Effector memory CD4-positive, alpha-beta T cell (primary cell): ENCODE data around the gene PIGR.

Source experiments
- DNase-seq, 3 donors: peaks; one replicate each; pipeline ENCODE4 v3.0.0-alpha.2; 2020
- H3K27ac ChIP-seq: 2 replicates; pipeline ENCODE4 v1.7.0; 2013; ENCODE audit warnings: mild to moderate bottlenecking, low read length, moderate library complexity; ENCODE audit not compliant: insufficient read depth, poor library complexity, severe bottlenecking
- H3K27me3 ChIP-seq: replicated peaks from 2 replicates; pipeline ENCODE4 v1.7.0; 2013; ENCODE audit warnings: mild to moderate bottlenecking, low read length; ENCODE audit not compliant: insufficient read depth, control insufficient read depth, poor library complexity, severe bottlenecking
- H3K36me3 ChIP-seq: 2 replicates; pipeline ENCODE4 v1.7.0; 2013; ENCODE audit warnings: mild to moderate bottlenecking, low read length, moderate library complexity; ENCODE audit not compliant: control insufficient read depth, insufficient read depth
- H3K4me1 ChIP-seq: 2 replicates; pipeline ENCODE4 v1.7.0; 2013; ENCODE audit warnings: low read length, mild to moderate bottlenecking; ENCODE audit not compliant: control insufficient read depth, insufficient read depth, poor library complexity, severe bottlenecking
- H3K4me3 ChIP-seq: 2 replicates; pipeline ENCODE4 v1.7.0; 2013; ENCODE audit warnings: low read length, low read depth, mild to moderate bottlenecking; ENCODE audit not compliant: insufficient read depth, poor library complexity, severe bottlenecking
- H3K9me3 ChIP-seq: 2 replicates; pipeline ENCODE4 v1.7.0; 2013; ENCODE audit warnings: mild to moderate bottlenecking, low read length, moderate library complexity; ENCODE audit not compliant: control insufficient read depth

PIGR gene

DNA sequence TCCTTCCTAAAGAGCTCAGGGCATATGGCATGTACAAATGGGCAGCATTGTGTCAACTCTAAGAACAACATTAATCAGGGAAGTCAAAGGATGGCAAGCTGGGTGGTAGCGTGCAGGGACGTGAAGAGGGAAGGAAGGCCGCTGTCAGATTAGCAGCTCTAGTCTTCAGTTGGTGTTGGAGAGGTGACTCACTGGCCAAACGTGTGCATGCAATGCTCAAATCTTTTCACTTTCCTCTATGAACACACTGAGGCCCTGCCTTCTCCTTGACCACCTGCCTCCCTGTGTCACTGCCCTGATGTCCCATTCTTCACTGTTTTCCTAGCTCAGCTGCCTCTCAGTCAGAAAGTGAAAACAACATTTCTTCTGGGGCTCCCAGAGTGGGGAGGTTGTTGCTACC is 5.9 kb upstream of the PIGR start:
- Histone ChIP-seq H3K27ac (no peak overlapping the region), H3K27me3 (no peaks in the 10 kb centered on the region), H3K4me3 (no peak overlapping the region), H3K36me3 (no peaks in the 10 kb centered on the region), H3K4me1 (no peaks in the 10 kb centered on the region), H3K9me3 (no peaks in the 10 kb centered on the region)
- no peak for DNase-seq

GRCh38 chr1:206951318-206952100 is 5.2 kb upstream of the PIGR start:
- H3K4me1 ChIP-seq = no peaks in the 10 kb centered on the region
- no peak overlapping the region for H3K27ac ChIP-seq
- DNase-seq = no peak
- no peaks in the 10 kb centered on the region for H3K9me3 ChIP-seq
- H3K27me3 ChIP-seq = no peaks in the 10 kb centered on the region
- no peak overlapping the region for H3K4me3 ChIP-seq
- H3K36me3 ChIP-seq = no peaks in the 10 kb centered on the region

- Histone ChIP-seq H3K4me3 (no peak overlapping the region), H3K27me3 (no peaks in the 10 kb centered on the region), H3K4me1 (no peaks in the 10 kb centered on the region), H3K36me3 (no peaks in the 10 kb centered on the region), H3K9me3 (no peaks in the 10 kb centered on the region), H3K27ac (no peak overlapping the region)
- no peak for DNase-seq
Observed at GRCh38 chr1:206949641-206950040, 3.4 kb upstream of the PIGR start.

GRCh38 chr1:206949208-206949607 is 2.9 kb upstream of the PIGR start:
- H3K27ac ChIP-seq = no peak overlapping the region
- no peaks in the 10 kb centered on the region for H3K4me1 ChIP-seq
- H3K4me3 ChIP-seq = no peak overlapping the region
- no peaks in the 10 kb centered on the region for H3K9me3 ChIP-seq
- DNase-seq = no peak
- H3K27me3 ChIP-seq = no peaks in the 10 kb centered on the region
- no peaks in the 10 kb centered on the region for H3K36me3 ChIP-seq

GRCh38 chr1:206947255-206947654 is 989 bp upstream of the PIGR start:
- H3K4me1 ChIP-seq = no peaks in the 10 kb centered on the region
- H3K9me3 ChIP-seq = no peaks in the 10 kb centered on the region
- no peak overlapping the region for H3K4me3 ChIP-seq
- H3K27me3 ChIP-seq = no peaks in the 10 kb centered on the region
- no peak for DNase-seq
- no peaks in the 10 kb centered on the region for H3K36me3 ChIP-seq
- no peak overlapping the region for H3K27ac ChIP-seq

GRCh38 chr1:206945779-206946178 is 487 bp downstream of the PIGR start:
- Histone ChIP-seq H3K27ac (no peak overlapping the region), H3K36me3 (no peaks in the 10 kb centered on the region), H3K4me1 (no peaks in the 10 kb centered on the region), H3K9me3 (no peaks in the 10 kb centered on the region), H3K27me3 (no peaks in the 10 kb centered on the region), H3K4me3 (no peak overlapping the region)
- no peak for DNase-seq

- H3K27ac ChIP-seq = no peak overlapping the region
- no peaks in the 10 kb centered on the region for H3K36me3 ChIP-seq
- no peaks in the 10 kb centered on the region for H3K27me3 ChIP-seq
- H3K4me3 ChIP-seq = no peak overlapping the region
- no peaks in the 10 kb centered on the region for H3K4me1 ChIP-seq
- DNase-seq = no peak
- no peaks in the 10 kb centered on the region for H3K9me3 ChIP-seq
Observed at GRCh38 chr1:206944703-206945102, 1.6 kb downstream of the PIGR start.

- Histone ChIP-seq H3K36me3 (no peaks in the 10 kb centered on the region), H3K4me3 (no peak overlapping the region), H3K9me3 (no peaks in the 10 kb centered on the region), H3K27ac (no peak overlapping the region), H3K4me1 (no peaks in the 10 kb centered on the region), H3K27me3 (no peaks in the 10 kb centered on the region)
- no peak for DNase-seq
Observed at GRCh38 chr1:206941766-206942418, 4.4 kb downstream of the PIGR start.

- no peaks in the 10 kb centered on the region for H3K36me3 ChIP-seq
- no peak overlapping the region for H3K27ac ChIP-seq
- no peak overlapping the region for H3K4me3 ChIP-seq
- H3K4me1 ChIP-seq = no peaks in the 10 kb centered on the region
- no peaks in the 10 kb centered on the region for H3K27me3 ChIP-seq
- DNase-seq = no peak
- no peaks in the 10 kb centered on the region for H3K9me3 ChIP-seq
Observed at GRCh38 chr1:206940588-206940936, 5.7 kb downstream of the PIGR start.

- Histone ChIP-seq H3K4me1 (no peaks in the 10 kb centered on the region), H3K4me3 (no peak overlapping the region), H3K36me3 (no peaks in the 10 kb centered on the region), H3K9me3 (no peaks in the 10 kb centered on the region), H3K27ac (no peak overlapping the region), H3K27me3 (no peaks in the 10 kb centered on the region)
- no peak for DNase-seq
Observed at GRCh38 chr1:206939841-206940587, 6.3 kb downstream of the PIGR start.
